GM18517 (cell line): ENCODE measurements around the gene PCDH12.

ENCODE experiments used
- ATAC-seq: cut with Tn5 transposase; IDR thresholded peaks from one replicate; pipeline ENCODE4 v1.9.1; 2021; ENCODE audit warnings: mild to moderate bottlenecking, moderate library complexity; ENCODE audit not compliant: unreplicated experiment

Gene PCDH12

DNA sequence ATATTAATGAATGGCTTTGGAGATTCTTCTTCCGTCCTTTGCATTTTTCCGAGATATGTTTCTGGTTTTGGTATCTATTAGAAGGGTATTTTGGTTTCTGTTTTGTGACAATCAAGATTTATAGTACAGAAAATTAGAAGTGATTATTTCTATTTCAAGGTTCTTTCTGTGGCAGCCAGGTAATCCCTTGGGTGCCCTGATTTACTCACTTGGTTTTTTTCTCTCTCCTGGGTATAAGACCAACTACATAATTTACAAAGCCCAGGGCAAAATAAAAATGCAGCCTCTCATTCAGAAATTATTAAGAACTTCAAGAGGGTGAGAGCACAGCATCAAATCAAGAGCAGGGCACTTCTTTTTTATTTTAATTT, 8.9 kb upstream of the PCDH12 start:
- ATAC-seq = no peak

DNA sequence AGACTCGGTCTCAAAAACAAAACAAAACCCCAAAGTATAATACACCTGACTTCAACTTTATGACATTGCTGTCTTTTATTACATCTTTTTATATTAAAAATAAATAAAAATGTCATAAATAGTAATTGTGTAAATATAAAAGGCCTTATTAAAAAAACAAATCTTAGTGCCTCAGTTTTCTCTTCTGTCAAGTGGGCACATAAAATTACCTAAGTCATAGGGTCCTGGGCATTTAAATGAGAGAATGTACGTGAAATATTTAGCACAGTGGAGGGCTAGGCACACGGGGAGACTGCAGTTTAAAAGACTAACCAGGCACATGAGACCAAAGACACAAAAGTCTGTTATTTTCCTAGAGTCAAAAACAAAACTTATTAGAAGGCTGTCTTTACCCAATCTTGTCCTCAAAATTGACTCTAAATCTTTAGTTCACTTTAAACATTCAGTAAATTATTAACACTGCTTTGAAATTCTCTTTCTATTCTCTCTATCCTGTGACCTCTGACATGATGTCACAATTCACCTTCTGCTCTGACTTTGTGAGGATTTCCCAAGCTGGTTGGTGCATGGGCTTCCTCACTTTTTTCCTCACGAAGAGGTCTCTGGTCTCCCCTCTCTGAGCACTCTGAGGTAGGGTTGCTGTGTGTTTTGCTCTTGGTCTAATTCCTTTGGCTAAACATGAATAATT, 8.4 kb upstream of the PCDH12 start:
- ATAC-seq = no peak

DNA sequence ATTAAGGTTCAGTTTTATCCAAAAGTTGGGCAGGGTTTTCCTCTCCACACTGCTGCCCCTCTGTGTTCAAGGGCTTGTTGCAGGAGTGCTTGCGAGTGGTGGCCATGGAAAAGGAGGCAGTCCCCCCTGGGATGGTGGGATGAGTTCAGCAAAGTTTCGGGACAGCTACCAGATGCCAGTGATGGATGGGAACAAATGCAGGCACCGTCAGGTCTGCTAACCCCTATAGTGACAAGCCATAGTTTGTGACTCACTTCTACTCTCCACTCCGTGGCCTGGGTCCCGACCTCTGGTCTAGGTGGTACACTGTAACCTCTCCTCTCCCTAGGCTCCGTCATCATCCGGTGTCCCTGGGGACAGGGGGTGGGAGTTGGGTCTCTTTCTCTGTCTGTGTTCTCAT, 7.1 kb upstream of the PCDH12 start:
- no peak for ATAC-seq

DNA sequence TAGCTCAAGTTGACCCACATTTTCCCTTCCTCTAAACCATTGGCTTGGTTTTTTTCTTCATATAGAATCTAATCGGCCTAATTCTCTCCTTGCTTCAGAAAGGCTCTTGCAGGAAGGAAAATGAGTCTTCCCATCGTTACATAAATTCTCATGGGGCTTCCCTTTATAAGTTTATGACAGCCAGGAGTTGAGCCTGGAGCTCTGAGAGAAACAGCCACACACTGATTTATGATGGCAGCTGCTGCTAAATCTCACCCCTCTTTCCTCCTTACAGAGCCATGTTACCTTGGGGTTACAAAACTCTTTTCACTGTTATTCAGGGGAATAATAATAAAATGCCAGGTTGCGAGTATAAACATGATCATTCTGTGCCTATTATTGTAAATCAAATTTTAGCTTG, 5.7 kb upstream of the PCDH12 start:
- ATAC-seq = no peak

DNA sequence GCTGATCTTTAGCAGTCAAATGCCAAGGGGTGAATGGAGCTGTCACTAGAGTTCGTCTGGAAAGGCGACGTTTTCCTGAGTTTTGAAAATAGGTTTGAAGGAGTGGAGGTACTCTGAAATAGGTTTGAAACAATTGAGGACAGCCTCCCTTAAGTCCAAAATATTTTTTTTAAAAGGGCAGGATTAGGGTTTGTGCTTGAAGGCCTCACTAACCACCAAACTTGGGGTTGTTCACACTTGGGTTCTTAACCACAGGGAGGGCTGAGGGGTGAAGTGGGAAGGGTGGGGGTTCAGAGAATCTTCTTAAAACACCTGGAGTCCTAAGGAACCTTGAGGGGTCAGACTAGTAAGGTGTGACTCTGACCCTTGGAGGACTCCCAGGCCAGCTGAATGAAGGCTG, 3.5 kb upstream of the PCDH12 start:
- ATAC-seq = no peak

DNA sequence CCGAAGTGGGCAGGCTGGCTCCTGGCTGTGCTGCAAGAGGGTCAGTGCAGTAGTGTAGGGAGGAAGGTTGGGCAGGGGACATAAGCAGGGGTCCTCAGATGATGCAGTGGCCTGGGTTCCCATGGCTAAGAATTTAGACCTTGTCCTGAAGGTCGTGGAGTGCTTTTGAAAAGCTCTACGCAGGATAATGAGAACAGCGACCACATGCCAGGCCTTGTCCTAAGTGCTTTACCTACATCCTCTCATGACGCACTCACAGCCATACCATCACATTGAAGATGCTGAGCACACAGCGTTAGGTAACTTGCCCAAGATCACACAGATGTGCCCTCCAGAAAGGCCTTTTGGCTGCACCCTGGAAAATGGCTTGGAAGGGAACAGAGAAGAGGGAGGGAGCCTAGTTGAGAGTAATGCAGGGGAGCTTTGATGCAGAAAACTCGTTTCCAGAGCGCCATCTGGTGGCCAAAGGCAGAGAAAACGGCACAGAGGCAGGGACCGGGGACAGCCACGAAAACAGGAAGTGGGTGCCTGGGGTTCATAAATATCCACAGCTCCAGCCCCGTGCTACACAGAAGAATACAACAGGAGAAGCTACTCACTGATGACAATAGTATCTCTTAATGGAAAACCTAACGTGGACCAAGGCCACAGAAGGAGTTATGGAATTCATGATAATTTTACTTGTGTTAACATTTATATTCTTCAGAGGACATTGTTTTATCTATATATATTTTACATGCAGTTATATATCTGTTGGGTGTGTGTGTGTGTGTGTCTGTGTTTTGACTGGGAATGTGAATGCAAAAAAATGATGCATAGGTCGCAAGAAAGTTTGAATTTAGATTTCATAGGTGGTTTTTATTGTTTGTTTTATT, 2.7 kb upstream of the PCDH12 start:
- peak; percentile 90 for ATAC-seq

DNA sequence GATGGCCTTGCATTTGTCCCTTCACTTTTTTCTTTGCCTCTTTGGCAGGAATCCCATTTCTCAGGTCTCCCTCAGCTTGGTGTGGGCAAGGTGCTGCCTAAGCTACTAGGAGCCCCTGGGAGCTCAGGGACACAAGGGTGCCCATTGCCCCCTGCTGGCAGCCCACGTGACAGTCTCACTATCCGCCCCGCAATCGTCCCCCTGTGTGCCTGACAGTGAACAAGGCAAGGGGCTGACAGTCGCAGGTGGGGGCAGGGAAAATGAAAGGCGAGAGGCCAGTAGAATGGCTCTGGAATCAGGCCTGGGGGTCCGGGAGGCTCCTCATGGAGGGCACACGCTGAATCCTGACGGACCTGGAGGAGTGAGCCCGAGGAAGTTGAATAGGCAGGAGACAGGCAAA, 2.0 kb upstream of the PCDH12 start:
- no peak for ATAC-seq

DNA sequence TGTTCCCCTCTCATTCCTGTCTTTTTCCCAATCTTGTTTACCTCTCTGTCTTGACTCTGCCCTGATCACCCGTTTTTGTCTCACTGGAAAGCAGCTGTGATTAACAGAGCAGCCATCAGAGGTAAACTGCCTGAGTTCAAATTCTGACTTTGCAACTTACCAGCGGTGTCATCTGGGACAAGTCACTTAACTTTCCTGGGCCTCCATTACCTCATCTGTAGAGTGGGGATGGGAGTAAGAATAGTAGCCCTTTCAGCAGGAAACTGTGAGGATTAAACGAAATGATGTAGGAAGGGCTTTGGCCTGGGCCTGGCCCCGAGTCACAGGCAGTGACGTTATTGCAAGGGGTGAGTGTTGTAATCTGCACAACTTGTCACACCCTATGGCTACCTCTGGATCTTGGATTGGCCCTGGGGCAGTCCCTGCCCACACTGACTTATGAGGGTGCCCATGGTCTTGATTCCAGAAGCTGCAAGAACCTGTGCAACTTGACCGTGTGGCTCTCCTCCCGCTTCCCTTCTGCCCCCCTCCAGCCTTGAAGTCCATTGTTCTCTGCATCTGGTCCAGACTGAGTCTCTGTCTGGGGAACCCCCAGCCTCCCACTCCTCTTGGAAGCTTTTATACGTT, 657 bp upstream of the PCDH12 start:
- ATAC-seq = no peak

DNA sequence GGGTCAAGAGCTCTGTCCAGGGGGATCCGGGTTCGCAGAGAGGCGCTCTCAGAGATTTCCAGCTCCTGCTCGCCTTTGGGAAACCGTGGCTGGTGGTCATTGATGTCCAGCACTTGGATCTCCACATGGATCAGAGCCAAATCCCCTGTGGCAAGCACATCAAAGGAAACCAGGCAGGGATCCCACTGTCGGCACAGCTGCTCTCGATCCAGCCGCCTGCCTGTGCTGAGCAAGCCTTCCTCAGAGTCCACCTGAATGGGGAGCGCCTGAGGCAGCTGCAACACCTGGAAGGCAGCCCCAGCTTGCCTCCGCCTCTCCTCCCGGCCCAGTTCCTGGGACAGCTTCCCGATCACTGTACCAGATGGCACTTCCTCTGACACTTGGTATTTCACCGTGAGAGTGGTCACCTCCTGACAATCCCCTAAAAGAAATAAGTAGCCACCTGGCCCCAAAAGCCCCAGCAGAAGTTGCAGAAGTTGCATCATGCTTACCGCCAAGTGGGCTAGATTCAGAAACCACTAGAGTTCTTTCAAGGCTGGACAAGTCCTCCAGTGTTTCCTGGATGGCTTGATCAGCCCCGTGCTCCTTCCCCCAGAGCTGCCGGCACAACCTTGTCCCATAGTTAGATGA, 520 bp downstream of the PCDH12 start:
- ATAC-seq = no peak

DNA sequence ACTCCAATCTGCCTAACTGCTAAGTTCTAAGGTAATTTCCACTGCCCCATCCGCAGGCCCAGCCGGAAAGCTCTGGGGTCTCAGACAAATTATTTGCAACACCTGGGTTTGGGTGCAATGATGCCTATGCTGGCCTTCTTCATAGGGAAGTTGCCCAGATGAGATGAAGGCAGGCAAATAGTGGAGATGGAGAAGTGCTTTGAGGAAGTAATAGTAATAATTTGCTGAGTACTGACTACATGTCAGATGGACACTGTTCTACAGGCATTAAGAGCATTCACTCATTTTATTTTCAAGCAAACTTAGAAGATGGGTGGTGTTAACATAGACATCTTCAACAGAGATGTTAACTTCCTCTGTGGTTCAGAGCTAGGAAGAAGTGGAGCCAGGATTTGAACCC, 3.8 kb downstream of the PCDH12 start:
- ATAC-seq = no peak

DNA sequence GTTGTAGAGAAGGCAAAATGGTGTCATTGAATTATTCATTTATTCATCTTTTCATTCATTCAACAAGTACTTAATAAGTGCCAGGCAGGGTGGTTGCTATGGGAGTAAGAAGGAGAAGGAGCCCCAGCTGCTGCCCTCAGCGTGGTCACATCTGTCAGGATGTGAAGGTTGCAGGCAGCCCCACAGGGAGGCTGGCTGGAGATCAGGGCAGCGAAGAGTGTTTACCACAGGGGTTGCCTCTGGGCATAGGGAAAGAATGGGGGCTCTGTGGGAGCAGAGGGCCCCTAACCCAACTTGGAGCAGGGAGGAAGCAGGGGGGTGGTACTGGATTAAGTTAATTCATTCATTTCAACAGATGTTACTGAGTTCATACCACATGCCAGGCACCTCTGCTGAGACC, 6.0 kb downstream of the PCDH12 start:
- no peak for ATAC-seq

DNA sequence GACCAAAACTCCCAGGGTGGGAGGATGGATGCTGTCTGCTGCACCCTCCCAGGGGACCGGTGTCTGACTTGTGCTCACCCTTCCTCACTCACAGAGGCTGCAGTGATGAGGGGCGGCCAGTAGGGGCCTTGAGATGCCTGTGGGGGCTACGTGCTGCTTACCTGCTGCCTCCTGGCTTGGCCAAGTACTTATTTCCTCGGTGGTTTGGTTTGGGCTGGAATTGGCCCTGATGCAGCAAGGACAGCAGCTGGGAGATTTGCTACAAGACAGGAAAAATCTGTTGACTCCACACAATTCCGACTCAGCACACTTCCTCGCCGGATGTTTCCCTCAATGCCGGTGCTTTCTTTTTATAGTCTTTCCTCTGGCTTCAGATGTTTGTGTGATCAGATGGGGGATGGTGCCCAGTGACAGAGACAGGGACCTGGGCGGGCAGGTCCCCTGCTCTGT, 6.6 kb downstream of the PCDH12 start:
- ATAC-seq = peak; percentile 79

DNA sequence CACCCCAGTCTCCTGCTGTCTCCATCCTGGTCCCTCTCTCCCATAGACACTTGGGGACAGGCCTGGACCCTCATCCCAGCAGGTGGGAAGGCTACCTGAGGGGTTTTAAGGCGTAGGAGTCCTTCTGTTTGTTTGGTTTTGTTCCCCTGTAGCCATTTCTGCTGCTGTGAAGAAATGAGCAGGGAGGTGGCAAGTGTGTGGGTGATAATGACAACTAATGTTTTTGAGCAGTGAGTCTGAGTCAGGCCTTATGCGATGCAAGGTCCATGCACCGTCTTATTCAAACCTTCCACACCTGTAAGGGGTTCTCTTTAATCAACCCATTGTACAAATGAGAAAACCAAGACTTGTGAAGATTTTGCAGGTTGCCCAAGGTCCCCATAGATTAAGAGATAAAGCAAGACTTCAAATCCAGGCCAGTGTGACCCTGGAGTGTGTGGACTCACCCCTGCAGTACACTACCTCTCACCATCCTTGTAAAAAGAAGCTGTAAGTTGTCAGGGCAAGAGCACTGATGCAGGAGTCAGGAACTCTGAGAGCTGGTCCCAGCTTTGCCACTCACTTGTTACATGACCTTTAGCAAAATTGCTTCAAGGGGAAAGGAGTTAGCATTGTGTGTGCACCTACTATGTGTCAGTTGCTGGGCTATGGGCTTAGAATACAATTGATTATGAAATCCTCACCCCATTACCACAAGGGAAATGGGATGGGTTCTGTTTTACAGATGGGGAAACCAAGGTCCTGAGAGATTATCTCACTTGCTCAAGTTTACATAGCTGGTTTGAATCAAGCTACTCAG, 7.6 kb downstream of the PCDH12 start:
- ATAC-seq = no peak

DNA sequence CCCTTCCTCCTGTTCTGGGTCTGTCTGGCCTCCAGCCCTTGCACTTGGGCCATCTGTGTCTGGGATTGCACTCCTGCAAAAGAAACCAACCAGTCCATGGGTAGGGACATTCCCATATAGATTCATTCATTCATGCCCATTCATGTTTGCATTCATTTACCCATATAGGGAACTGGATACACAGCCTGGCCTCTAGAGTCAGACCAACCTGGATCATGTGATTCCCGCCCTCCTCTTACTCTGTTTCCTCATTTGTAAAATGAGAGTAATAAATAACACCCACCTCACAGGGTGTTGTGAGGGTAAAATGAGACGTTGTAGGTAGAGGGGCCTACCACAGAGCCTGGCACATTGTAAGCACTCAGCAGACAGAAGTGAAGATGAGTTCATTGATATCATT, 8.5 kb downstream of the PCDH12 start:
- ATAC-seq = no peak

DNA sequence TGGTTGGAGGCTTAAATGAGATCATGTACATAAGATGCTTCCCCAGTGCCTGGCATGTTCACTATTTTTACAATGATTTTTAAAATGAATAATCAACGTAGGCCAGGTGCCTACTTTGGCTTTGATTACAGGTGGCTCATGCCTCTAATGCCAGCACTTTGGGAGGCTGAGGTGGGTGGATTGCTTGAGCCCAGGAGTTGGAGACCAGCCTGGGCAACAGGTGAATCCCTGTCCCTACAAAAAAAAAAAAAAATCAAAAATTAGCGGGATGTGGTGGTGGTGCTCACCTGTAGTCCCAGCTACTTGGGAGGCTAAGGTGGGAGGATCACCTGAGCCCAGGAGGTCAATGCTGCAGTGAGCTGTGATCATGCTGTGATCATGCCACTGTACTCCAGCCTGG, 9.2 kb downstream of the PCDH12 start:
- no peak for ATAC-seq

DNA sequence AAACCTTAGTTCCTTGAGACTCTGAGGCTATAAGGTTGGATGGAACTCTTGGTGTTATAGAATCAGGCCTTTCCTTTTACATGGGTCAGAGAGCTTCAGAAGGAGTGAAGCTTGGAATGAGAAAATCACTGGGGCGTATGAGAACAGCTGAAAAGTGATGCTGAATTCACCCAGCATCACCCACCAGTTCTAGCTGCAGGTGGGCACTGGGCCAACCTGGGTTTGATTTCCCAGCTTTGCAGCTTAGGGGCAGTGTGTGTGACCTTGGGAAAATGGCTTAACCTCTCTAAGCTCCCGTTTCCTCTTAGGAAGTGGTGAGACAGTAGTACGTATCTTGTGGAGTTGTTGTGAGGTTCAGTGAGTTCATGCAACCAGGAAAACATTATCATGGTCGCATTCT, 10.7 kb downstream of the PCDH12 start:
- ATAC-seq = no peak

DNA sequence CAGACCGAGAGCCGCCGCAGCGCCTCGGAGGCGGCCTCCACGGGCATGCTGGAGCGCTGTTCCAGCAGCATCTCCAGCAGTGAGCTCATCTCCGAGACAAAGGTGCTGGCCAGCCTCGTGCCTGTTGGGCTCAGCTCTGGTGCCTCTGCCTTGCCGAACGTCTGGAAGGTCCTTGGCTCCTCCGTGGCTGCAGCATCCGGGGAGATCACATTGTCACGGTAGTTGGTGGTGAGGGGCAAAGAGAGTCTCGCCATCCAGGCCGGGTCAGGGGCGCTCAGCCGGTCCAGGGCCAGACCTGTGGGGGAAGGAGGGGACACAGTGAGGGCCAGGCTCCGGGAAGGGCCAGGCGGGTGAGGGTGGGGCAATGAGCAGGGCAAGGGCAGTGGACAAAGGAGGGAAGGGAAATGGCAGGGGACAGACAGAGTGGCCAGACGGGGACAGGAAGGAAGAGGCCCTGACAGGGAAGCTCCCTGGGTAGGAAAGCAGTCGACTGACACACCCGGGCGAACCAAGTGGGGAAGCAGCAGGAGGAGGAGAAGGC, 12.4 kb downstream of the PCDH12 start:
- no peak for ATAC-seq

DNA sequence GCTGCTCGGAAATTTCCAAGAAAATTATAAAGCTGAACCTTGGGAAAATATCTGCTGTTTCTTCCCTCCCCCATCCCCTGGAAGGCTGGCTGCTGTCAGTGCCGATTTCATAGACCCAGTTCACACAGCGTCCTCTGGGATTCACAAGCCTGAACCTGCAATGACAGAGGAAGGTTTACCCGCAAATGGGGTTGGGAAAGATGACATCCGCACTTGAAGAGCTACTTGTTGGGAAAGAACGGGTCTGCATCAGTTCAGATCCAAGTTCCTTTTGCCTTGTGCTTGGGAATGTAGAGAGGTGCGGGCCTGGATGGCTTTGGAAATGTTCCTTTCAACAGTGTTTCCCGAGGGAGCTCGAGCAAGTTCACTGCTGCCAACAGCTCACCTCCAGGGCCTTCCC, 13.9 kb downstream of the PCDH12 start:
- no peak for ATAC-seq

DNA sequence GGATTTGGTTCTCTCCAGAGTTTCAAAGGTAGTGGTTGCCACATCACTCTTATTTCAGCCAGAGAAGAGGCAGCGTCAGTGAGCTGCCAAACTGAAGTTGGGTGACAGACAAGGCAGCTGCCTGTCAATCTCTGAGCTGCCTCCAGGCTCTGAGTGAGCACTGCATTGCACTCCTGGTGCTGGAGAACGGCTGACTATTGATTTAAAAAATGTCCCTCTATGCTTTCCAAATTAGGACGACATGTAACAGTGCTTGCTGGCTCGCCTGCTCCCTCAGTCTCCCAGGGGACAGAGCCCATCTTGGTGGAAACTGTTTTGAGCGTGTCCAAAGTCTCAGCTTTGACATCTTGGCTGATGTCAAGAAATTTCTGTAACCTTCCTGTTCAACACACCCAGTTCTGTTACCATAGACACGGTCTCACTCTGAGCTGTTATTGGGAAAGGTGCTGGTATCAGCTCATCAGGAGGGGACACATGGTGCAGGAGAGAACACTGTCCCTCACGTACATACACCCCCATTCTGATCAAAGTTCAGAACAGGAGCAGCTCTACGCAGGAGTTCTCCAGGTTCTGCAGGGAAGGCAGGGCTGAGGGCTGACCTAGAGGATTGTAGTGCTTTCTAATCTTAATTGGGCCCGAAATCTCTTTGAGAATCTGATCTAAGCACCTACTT, 15.7 kb downstream of the PCDH12 start:
- ATAC-seq = no peak

DNA sequence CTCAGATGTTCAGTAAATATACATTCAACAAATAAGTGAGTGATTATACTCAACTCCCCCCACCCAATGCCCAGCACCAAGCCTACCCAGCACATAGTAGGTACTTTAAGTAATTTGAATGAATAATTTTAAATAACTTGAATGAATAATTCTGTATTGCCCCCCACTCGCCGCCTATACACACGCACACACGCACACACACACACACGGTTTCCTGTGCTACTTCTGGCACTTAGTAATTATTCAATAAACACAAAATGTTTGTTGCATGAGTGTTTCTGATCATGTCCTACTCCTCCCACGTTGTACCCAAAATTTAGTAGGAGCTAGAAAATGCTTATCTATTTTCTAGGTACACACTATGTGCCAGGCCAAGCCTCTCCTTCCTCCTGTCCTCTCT, 16.2 kb downstream of the PCDH12 start:
- no peak for ATAC-seq
